ENCODE measurements around the gene SEPTIN1.

SEPTIN1 gene

GRCh38 chr16:30394592-30395154, 12.3 kb upstream of the SEPTIN1 start:
- DNase-seq (ENCODE audit: low read depth): no peak
- no peak for TF ChIP-seq CTCF (IDR thresholded peaks at IDR 0.05; ENCODE audit: insufficient read depth, low read depth, low read length, missing control alignments)
- H3K4me3 ChIP-seq (ENCODE audit: low read length): peak overlapping the region; percentile 67

GRCh38 chr16:30383521-30383920, 1.2 kb upstream of the SEPTIN1 start:
- no peak overlapping the region for H3K4me3 ChIP-seq (ENCODE audit: low read length)
- TF ChIP-seq CTCF (IDR thresholded peaks at IDR 0.05; ENCODE audit: insufficient read depth, low read depth, low read length, missing control alignments): no peak
- DNase-seq (ENCODE audit: low read depth): no peak

- DNase-seq (ENCODE audit: low read depth): no peak
- no peak for TF ChIP-seq CTCF (IDR thresholded peaks at IDR 0.05; ENCODE audit: insufficient read depth, low read depth, low read length, missing control alignments)
- H3K4me3 ChIP-seq (ENCODE audit: low read length): no peak overlapping the region
These were observed 895 bp downstream of the SEPTIN1 start for GRCh38 chr16:30381291-30382041.

- no peak for DNase-seq (ENCODE audit: low read depth)
These were observed 1.6 kb downstream of the SEPTIN1 start for GRCh38 chr16:30380803-30381208.

GRCh38 chr16:30380072-30380802, 2.1 kb downstream of the SEPTIN1 start:
- H3K4me3 ChIP-seq (ENCODE audit: low read length): no peak overlapping the region
- no peak for DNase-seq (ENCODE audit: low read depth)
- no peak for TF ChIP-seq CTCF (IDR thresholded peaks at IDR 0.05; ENCODE audit: insufficient read depth, low read depth, low read length, missing control alignments)

More at GRCh38 chr16:30380803-30381208, 1.6 kb downstream of the SEPTIN1 start:
- no peak for TF ChIP-seq CTCF (IDR thresholded peaks at IDR 0.05; ENCODE audit: insufficient read depth, low read depth, low read length, missing control alignments)
- no peak overlapping the region for H3K4me3 ChIP-seq (ENCODE audit: low read length)

GRCh38 chr16:30379158-30379783, 3.1 kb downstream of the SEPTIN1 start:
- no peak for DNase-seq (ENCODE audit: low read depth)
- peak overlapping the region; percentile 70 for H3K4me3 ChIP-seq (ENCODE audit: low read length)
- TF ChIP-seq CTCF (IDR thresholded peaks at IDR 0.05; ENCODE audit: insufficient read depth, low read depth, low read length, missing control alignments): no peak
